DOHH2 (cell line): ENCODE measurements around the gene RAD51B.

Experiments used
- H3F3A ChIP-seq: fragments of 200-600 bp; sonication (generic), shearing (Covaris generic); 2 replicates; pipeline ENCODE4 v1.6.0; 2016; ENCODE audit warnings: antibody characterized with exemption, mild to moderate bottlenecking; ENCODE audit not compliant: control insufficient read depth, insufficient read depth
- H3K27ac ChIP-seq: fragments of 200-600 bp; sonication (generic); 2 replicates; pipeline ENCODE4 v1.5.1; 2014; ENCODE audit warnings: low read depth, mild to moderate bottlenecking, low read length, moderate library complexity
- H3K27me3 ChIP-seq: fragments of 200-600 bp; sonication (generic); 2 replicates; pipeline ENCODE4 v1.6.1; 2014; ENCODE audit warnings: mild to moderate bottlenecking, low read length, mixed read lengths; ENCODE audit not compliant: control insufficient read depth
- H3K36me3 ChIP-seq: fragments of 200-600 bp; sonication (generic); 2 replicates; pipeline ENCODE4 v1.6.1; 2014; ENCODE audit warnings: mild to moderate bottlenecking, low read length, moderate library complexity, mixed read lengths; ENCODE audit not compliant: control insufficient read depth
- H3K4me1 ChIP-seq: fragments of 200-600 bp; sonication (generic); 2 replicates; pipeline ENCODE4 v1.6.1; 2014; ENCODE audit warnings: mild to moderate bottlenecking, low read length, mixed read lengths; ENCODE audit not compliant: control insufficient read depth
- H3K4me2 ChIP-seq: fragments of 200-600 bp; sonication (generic); 2 replicates; pipeline ENCODE4 v1.6.0; 2014; ENCODE audit warnings: mild to moderate bottlenecking, low read length, moderate library complexity
- H3K4me3 ChIP-seq: fragments of 200-600 bp; sonication (generic); 2 replicates; pipeline ENCODE4 v1.5.1; 2014; ENCODE audit warnings: mild to moderate bottlenecking, low read length, mixed read lengths
- H3K79me2 ChIP-seq: fragments of 200-600 bp; sonication (generic); 2 replicates; pipeline ENCODE4 v1.6.1; 2014; ENCODE audit warnings: mild to moderate bottlenecking, low read length, mixed read lengths; ENCODE audit not compliant: control insufficient read depth
- H3K9me2 ChIP-seq: fragments of 200-600 bp; sonication (generic); replicated peaks from 2 replicates; pipeline ENCODE4 v1.6.1; 2014; ENCODE audit warnings: mild to moderate bottlenecking, low read length, mixed read lengths; ENCODE audit not compliant: control insufficient read depth
- H3K9me3 ChIP-seq: fragments of 200-600 bp; sonication (generic); 2 replicates; pipeline ENCODE4 v1.6.1; 2014; ENCODE audit warnings: antibody characterized with exemption, low read length, mixed read lengths; ENCODE audit not compliant: control insufficient read depth, insufficient read depth
- H4K20me1 ChIP-seq: fragments of 200-600 bp; sonication (generic); 2 replicates; pipeline ENCODE4 v1.6.0; 2014; ENCODE audit warnings: low read depth, mild to moderate bottlenecking, antibody characterized with exemption, low read length, moderate library complexity; ENCODE audit not compliant: control insufficient read depth, insufficient read depth
- EZH2phosphoT487 ChIP-seq: fragments of 200-600 bp; sonication (generic); IDR thresholded peaks from 2 replicates; pipeline ENCODE4 v1.6.1; 2017; ENCODE audit warnings: borderline replicate concordance, mild to moderate bottlenecking, antibody characterized with exemption, low read length, moderate library complexity, mixed read lengths
- TF ChIP-seq, protein P1 (sequence below): fragments of 200-600 bp; sonication (generic); IDR thresholded peaks from one replicate; pipeline ENCODE4 v1.5.1; 2014; ENCODE audit warnings: antibody characterized with exemption, mild to moderate bottlenecking, low read depth, low read length; ENCODE audit not compliant: poor library complexity, severe bottlenecking

Gene RAD51B

DNA sequence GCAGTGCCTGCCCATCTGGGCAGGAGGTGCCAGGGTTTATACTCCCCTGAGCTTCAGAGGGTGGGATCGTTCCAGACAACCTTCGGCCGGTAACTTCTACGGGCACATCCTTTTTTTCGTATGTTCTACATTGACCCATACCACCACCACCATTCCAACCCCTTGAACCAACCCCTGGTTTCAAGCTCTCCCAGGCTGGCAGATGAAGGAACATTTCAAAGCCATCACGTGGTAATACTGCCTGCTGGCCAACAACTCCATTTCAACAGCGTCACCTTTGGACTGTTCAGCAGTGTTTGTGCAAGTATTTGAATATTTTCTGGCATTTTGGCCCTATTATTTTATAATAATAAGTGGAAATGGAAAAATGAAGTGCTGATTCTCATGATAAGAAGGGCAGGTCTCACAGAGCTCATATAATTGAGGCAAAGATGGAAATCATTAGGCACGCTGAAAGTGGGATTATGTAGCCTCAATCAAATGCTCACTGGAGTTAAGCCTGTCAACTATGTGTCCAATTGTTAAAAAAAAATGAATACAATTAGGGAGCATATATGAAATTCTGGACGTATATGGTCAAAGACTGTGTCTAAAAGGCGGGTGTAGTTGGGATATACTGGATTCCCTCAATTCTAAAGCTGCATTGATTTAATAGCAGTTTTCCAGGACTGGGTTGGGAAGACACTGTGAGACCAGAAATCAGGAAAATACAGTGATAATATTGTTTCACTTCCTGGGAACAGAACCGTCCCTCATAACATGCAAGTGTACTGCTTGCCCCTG is 811.2 kb downstream of the RAD51B start:
- Histone ChIP-seq H3K27ac (no peak overlapping the region), H3K4me1 (peaks cover 20% of the 10 kb centered on the region), H3K9me2 (no peaks in the 10 kb centered on the region), H3K9me3 (no peaks in the 10 kb centered on the region), H3K79me2 (no peaks in the 10 kb centered on the region), H3F3A (no peaks in the 10 kb centered on the region), H3K4me2 (no peak overlapping the region), H3K36me3 (no peaks in the 10 kb centered on the region), H4K20me1 (no peaks in the 10 kb centered on the region), H3K27me3 (peaks cover 15% of the 10 kb centered on the region), H3K4me3 (no peak overlapping the region)
- TF ChIP-seq EZH2phosphoT487, result no peak
- TF ChIP-seq, protein P1, sequence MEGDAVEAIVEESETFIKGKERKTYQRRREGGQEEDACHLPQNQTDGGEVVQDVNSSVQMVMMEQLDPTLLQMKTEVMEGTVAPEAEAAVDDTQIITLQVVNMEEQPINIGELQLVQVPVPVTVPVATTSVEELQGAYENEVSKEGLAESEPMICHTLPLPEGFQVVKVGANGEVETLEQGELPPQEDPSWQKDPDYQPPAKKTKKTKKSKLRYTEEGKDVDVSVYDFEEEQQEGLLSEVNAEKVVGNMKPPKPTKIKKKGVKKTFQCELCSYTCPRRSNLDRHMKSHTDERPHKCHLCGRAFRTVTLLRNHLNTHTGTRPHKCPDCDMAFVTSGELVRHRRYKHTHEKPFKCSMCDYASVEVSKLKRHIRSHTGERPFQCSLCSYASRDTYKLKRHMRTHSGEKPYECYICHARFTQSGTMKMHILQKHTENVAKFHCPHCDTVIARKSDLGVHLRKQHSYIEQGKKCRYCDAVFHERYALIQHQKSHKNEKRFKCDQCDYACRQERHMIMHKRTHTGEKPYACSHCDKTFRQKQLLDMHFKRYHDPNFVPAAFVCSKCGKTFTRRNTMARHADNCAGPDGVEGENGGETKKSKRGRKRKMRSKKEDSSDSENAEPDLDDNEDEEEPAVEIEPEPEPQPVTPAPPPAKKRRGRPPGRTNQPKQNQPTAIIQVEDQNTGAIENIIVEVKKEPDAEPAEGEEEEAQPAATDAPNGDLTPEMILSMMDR, result no peak

GRCh38 chr14:68631394-68632053 is 811.9 kb downstream of the RAD51B start:
- Histone ChIP-seq H3K4me2 (no peak overlapping the region), H3K4me1 (peaks cover 20% of the 10 kb centered on the region), H3K36me3 (no peaks in the 10 kb centered on the region), H4K20me1 (no peaks in the 10 kb centered on the region), H3K9me3 (no peaks in the 10 kb centered on the region), H3K27me3 (peaks cover 15% of the 10 kb centered on the region), H3K9me2 (no peaks in the 10 kb centered on the region), H3K27ac (no peak overlapping the region), H3K4me3 (no peak overlapping the region), H3F3A (no peaks in the 10 kb centered on the region), H3K79me2 (no peaks in the 10 kb centered on the region)
- TF ChIP-seq, protein P1, result no peak
- TF ChIP-seq EZH2phosphoT487, result no peak

DNA sequence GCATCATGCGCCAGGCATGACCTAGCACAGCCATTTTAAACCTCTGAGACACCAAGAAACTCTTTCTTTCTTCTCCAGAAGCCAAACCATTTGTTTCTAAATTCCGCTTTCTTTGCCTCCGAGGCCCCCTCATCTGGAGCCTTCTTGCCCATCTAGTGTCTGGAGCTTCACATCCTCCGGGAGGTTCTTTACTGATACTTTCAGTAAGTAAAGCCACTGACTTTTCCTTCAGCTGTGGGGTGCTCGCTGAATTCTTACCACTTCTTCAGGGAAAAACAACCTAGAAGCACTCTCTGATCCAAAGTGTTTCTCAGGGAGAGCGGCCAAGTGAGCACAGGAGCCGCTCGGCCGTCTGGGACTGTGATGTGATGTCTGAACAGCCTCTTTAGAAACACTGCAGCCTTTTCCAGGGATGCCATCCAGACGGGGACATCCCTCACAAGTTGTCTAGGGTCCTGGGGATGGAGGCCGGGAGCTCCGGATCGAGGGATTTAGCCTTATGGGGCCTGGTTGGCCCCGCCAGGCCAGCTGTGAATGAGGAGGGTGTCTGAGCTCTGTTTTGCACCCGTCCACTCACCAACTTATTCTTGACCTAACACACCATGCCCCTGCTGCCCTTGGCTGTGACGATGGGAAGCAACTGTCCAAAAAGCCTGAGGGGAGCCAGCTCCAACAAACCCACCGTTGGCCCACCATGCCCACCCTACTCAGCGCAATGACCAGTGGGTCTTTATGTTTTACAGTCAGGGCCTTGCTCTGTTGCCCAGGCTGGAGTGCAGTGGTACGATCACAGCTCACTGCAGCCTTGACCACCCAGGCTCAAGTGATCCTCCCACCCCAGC is 812.7 kb downstream of the RAD51B start:
- Histone ChIP-seq H3K9me2 (no peaks in the 10 kb centered on the region), H3K4me1 (peaks cover 20% of the 10 kb centered on the region), H3F3A (no peaks in the 10 kb centered on the region), H3K79me2 (no peaks in the 10 kb centered on the region), H3K4me3 (no peak overlapping the region), H3K9me3 (no peaks in the 10 kb centered on the region), H3K27me3 (peaks cover 15% of the 10 kb centered on the region), H3K36me3 (no peaks in the 10 kb centered on the region), H3K4me2 (no peak overlapping the region), H4K20me1 (no peaks in the 10 kb centered on the region), H3K27ac (no peak overlapping the region)
- TF ChIP-seq EZH2phosphoT487, result no peak
- TF ChIP-seq, protein P1, result no peak
